Dedifferentiated amniotic fluid mesenchymal stem cell (primary cell): ENCODE results near the gene SRPK3.
"Not testable (repeated sequence)": the region's sequence is repeated elsewhere in the genome, so short reads cannot be mapped to it uniquely, and the experiment has no call there.

Experiments
- DNase-seq: peaks from one replicate; pipeline ENCODE4 v3.0.0-alpha.2; 2016; ENCODE audit errors: extremely low spot score

The SRPK3 gene, protein sequence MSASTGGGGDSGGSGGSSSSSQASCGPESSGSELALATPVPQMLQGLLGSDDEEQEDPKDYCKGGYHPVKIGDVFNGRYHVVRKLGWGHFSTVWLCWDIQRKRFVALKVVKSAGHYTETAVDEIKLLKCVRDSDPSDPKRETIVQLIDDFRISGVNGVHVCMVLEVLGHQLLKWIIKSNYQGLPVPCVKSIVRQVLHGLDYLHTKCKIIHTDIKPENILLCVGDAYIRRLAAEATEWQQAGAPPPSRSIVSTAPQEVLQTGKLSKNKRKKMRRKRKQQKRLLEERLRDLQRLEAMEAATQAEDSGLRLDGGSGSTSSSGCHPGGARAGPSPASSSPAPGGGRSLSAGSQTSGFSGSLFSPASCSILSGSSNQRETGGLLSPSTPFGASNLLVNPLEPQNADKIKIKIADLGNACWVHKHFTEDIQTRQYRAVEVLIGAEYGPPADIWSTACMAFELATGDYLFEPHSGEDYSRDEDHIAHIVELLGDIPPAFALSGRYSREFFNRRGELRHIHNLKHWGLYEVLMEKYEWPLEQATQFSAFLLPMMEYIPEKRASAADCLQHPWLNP

DNA sequence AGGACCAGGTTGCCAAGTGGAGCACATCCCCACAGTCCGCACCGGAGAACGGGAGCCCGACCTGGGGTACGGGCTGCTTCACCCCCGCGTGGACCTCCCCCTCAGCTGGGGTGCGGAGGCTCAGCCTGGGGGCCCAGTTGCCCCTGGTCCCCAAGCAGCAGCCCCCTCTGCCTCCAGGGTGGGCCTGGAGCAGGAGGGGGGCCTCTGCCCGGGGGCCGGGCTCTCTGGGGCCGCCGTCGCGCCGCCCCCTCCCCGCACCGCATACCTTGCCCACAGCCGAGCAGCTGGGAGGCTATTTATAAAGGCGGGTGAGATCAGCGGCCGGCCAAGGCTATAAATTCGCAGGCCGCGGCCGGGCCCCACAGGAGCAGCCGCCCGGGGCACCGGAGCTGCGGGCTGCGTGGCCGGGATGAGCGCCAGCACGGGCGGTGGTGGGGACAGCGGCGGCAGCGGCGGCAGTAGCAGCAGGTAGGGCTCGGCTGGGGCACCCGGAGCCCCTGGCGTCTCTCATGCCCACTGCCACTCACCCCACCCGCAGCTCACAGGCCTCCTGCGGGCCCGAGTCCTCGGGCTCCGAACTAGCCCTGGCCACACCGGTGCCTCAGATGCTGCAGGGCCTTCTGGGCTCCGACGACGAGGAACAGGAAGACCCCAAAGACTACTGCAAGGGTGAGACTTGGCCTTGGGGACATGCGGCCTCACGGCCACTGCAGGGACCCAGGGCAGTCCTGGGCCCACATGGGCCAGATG is at the start of gene SRPK3:
TSS of gene SRPK3 (plus strand) at position 364 of the 750 bp plus-strand sequence. CDS start at position 410, 46 bp downstream.
- no peak for DNase-seq

DNA sequence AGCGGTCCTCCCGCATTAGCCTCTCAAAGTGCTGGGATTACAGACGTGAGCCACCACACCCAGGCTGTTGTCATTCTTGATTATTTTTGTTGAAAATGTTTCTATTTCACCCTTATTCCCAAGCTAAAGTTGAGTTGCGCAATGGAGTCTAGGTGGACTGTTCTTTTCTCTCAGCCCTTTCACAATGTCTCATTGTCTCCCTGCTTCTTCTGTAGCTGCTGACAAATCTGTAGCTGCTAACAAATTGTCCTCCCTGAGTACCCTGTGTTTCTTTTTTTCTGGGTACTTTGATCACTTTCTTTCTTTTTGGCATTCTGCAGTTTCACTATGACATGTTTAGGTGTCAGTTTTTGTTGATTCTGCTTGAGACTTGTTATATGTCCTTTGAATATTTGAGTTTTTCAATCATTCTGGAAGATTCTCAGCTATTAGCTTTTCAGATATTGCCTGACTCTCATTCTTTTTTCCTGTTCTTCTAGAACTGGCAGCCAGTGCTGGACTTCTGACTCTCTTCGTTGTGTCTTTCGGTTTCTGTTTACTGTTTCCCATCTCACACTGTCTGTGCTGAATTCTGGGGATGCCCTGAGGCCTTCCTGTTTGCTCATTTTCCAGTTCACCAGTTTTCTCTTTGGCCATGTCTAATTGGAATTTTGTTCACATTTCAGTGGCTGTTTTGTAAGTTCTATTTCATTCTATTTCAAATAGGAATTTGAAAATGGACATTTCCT is 49.6 kb upstream of the SRPK3 start:
- DNase-seq: no peak

DNA sequence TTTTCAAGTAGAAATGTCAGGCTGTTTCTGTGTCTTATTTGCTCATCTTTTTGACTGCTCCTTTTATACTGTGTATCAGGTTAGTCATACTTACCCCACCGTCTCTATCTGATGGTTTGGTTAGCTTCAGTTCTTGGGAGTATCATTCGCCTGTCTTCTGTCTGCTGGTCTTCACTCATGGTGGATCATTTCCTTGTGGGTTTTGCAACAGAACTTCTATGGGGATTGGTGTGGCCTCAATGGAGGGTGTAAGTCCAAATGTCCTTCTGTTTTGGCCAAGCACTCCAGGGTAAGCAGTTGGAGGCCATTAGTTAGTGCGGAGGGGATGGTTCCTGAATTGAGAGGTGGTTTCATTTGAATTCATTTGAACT is 49.0 kb upstream of the SRPK3 start:
- no peak for DNase-seq

DNA sequence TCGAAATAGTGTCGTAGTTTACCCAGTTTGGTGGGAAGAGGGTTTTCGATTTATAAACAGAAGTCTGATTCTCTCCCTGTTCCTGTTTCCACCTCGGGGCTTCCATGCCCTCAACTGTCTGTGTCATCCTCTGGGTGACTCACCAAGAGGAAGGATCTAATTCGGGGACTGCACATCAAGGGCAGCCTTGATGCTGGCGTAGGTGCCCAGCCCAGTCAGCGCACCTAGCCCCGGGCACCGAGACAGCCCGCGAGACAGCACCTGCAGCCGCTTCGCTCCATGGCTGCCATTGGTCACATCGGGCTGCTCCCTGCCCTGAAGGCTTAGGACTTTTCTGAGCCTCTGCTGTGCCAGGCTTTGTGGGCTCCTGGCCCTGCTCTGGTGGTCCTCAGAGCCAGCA is 48.4 kb upstream of the SRPK3 start:
- no peak for DNase-seq

DNA sequence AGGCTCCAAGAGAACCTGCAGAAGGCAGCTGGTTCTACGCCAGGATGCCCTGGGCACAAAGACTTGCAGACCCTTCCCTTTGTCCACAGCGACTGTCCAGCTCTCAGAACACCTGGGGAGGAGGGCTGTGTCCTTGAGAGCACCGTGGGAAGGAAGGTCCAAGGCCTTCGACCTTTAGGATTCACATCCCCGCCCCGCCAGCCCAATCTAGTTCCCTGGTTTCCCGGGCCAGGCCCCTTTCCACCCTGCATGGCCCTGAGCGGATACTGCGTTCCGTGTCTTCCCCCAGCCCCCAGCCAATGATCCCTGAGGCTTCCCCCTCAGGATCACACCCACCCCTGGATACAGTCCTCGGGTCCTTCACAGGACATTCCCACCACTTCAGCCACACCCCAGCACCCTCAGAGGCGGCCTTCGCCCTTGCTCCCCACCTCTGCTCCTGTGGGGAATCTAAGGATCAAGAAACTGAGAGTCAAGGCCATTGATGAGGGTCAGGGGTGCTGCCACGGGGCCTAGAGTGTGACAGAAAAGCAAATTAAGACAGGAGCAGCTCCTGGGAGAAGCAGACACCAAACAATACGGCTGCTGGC is 47.1 kb upstream of the SRPK3 start:
- no peak for DNase-seq

DNA sequence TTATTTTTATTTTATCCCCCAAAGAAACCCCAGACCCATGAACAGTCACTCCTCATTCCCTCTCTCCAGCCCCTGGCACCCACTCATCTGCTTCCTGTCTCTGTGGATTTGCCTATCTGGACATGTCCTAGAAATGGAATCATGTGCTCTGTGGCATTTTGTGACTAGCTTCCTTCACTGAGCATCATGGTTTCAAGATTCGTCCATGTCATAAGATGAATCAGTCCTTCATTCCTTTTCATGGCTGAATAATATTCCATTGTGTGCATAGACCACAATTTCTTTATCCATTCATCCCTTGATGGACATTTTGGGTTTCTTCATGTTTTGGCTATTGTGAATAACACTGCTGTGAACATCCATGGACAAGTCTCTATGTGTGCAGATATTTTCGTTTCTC is 46.0 kb upstream of the SRPK3 start:
- no peak for DNase-seq

DNA sequence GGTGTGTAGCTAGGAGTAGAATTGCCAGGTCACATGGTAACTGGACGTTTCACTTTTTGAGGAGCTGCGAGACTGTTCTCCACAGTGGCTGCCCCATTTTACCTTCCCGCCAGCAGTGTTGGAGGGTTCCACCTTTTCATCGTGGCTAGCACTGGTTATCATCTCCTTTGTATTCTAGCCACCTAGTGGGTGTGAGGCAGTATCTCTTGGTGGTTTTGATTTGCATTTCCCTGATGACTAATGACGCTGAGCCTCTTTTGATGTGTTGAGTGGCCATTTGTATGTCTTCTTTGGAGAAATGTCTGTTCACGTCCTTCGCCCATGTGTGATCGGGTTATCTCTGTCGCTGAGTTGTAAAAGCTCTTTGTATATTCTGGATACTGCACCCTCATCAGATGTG is 45.6 kb upstream of the SRPK3 start:
- DNase-seq: no peak

DNA sequence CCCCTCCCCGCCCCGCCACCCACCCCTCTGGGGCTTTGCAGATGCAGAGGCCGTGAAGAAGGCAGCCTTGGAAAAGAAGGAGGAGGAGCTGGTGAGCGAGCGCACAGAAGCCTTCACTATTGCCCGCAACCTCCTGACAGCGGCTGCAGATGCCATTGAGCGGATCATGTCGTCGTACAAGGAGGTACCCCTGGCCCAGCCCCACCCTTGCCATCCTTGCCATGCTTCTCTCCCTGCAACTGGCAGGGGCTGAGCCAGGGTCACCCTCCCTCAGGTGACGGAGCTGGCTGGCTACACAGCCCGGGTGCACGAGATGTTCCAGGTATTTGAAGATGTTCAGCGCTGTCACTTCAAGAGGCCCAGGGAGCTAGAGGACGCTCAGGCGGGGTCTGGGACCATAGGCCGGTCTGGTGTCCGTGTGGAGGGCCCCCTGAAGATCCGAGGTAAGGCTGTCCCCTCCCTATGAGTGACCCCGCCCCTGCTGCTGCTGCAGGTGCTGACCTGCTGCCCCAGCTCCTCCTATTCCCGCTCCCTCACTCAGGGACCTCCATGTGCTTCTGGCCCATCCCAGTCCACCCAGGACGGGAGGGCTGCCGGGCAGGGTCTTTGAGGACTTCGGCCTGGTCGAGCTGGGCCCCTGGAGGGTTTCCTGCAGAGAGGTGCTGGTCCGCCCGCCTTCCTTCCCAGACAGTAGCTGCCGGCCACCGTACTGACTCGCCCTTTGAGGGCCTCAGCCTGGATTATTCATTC is 44.6 kb upstream of the SRPK3 start:
- DNase-seq: no peak

DNA sequence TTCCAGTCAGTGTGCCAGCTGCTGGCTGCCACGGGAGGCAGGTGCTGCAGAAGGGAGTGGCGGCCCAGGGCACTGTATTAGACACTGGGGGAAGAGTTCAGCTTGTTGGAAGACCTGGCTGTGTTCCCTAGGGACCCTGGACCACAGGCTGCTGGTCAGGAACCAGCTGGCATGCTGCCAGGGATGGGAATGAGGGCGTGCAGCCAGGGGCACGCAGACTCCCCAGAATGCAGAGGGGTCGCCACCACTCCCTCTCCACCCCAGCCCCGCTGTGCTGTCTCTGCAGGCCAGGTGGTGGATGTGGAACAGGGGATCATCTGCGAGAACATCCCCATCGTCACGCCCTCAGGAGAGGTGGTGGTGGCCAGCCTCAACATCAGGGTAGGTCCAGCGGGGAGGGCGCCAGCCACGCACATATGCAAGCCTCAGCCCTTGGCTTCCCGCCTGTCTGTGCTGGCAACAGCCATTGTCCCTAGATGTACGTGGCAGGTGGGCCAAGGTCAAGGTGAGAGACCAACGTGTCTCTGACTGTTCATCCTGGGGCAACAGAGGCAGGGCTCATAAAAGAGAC is 43.9 kb upstream of the SRPK3 start:
- DNase-seq: no peak

DNA sequence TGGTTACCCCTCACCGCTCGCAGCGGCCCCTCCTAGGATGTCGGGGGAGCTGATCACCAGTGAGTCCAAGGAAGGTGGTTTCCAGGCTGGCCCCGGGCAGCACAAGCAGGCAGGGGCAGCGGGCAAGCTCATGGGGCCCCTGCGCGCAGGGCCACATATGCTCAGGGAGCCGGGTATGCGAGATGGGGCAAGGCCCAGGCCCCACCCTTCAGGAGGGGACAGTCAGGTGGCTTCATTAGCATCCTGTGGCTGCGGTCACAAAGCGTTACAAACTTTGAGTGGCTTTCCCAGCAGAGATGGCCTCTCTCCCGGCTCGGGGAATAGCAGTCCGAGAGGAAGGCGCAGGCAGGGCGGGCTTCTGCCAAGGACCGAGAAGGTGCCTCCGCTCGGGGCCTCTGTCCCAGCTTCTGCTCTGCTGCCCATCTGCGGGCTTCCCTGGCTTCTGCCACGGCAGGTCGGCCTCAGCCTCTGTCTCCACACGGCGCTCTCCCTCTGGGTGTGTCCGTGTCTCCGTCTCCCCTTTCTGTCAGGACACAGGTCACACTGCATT is 42.7 kb upstream of the SRPK3 start:
- no peak for DNase-seq

DNA sequence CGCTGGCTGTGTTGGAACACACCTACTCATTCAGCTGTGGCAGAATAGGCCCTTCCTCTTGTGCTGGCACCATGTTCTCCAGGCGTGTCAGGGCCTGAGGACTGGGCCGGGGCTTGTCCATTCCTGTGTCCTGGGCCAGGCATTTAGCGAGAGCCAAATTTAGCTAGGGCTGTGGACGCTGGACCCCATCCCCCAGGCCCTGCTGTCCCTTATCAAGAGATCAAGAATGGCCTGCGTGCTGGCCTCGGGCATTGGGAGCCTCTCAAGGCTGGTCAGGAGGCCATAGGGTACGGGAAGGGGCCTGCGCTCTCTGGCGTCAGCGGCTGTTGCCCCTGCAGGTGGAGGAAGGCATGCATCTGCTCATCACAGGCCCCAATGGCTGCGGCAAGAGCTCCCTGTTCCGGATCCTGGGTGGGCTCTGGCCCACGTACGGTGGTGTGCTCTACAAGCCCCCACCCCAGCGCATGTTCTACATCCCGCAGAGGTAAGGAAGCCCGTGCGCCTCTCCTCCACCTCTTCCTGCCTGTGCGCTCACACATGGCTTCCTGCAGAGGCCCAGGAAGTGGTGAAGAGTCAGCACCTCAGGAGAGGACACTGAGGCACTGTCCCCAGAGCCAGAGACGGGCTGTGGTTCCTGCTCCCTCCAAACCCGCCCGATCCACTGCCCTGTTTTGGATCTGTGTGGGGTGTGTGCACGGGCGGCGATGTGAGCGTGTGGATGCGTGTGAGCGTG is 40.9 kb upstream of the SRPK3 start:
- DNase-seq: no peak

DNA sequence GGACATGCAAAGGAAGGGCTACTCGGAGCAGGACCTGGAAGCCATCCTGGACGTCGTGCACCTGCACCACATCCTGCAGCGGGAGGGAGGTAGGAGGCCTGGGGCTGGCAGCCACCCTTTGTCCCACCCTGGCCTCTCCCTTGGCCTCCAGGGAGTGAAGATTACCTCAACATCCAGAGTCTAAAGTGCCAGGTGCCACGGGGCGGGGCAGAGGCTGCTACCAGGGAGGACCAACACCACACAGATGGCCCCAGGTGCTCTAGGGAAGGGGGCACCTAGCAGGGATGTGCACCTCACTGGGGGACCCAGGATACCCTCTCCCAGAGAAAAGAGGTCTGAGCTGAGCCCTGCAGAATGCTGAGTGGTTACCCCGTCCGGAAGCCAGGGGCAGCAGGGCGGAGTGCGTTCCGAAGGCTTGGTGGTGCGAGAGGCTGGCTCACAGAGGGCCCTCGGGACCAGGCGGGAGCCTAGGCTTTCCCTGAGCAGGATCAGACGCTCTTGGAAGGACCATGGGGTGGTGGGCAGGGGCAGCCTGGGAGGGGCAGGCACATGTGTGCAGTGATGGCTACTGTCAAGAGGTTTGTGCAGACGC is 40.1 kb upstream of the SRPK3 start:
- DNase-seq: no peak

DNA sequence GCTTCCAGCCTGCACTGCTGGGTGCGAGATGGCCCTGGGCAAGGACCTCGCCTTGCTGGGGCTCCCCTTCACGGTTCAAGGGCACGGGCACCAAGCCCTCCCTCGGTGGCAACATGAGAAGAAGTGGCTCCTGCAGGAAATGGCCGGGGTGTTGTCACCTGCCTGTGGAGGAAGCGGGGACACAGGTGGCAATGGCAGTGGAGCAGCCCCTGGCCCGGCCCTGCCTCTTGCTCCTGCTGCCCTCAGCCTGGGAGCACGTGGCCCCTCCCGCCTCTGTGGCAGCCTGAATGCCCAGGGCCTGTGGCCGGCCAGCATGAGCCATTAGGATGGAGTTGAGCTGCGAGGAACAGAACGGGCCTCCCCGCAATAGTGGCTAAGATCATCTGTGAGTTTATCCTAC is 39.4 kb upstream of the SRPK3 start:
- no peak for DNase-seq

DNA sequence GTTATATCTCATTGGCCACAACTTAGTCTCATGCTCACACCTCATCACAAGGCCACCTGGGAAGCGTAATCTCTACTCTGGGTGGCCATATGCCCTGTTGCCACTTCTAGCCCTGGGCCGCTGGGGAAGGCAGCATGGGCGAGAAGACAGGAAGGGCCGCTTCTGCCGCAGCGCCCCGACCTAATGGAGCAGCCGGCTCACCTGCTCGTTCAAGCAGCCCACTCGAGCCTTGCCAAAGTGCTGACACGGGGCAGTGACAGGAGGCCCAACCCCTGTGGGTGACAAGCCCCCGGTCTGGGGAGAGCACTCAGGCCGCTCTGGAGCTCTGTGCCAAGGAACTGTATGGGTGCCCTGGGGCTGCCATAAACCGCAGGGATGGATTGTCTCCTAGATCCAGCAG is 38.7 kb upstream of the SRPK3 start:
- DNase-seq: not testable (repeated sequence)

DNA sequence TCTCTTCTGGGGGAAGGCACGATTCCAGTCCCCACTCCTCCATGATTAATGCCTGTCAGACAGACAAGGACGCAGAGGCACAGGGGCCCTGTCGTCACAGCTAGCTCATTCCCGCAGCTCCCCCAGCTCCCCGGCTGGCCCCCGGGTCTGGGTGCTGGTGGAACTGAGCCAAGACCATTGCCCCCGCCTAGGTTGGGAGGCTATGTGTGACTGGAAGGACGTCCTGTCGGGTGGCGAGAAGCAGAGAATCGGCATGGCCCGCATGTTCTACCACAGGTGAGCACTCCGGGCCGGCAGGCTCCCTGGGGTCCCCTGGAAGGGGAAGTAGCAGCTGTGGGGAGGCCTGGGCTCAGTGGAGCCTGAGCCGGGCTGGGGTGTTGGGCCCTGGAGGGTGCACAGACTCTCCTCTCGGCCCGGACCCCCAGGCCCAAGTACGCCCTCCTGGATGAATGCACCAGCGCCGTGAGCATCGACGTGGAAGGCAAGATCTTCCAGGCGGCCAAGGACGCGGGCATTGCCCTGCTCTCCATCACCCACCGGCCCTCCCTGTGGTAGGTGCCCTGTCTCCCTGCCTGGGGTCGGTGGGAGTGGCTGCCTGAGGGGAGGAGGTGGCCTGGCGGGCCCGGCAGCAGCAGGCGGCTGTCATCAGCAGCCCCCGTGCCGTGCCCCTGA is 37.9 kb upstream of the SRPK3 start:
- DNase-seq: not testable (repeated sequence)

DNA sequence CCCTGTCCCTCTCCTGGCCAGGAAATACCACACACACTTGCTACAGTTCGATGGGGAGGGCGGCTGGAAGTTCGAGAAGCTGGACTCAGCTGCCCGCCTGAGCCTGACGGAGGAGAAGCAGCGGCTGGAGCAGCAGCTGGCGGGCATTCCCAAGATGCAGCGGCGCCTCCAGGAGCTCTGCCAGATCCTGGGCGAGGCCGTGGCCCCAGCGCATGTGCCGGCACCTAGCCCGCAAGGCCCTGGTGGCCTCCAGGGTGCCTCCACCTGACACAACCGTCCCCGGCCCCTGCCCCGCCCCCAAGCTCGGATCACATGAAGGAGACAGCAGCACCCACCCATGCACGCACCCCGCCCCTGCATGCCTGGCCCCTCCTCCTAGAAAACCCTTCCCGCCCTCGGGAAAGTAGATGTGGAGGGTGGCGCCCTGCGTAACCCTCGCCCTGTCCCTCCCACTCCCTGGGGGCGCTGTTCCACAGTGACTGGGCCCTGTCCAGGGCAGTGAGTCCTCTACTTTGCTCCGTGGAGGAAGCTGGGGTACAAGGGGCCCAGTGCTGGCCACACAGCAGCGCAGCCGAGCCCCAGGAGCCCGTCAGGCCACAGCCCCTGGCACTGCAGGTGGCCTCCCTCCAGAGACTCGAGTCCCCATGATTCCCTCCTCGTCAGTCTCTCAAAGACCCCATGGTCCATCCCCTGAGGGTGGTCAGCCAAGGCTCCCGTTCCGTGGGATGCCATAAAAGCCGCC is 37.2 kb upstream of the SRPK3 start:
- not testable (repeated sequence) for DNase-seq

DNA sequence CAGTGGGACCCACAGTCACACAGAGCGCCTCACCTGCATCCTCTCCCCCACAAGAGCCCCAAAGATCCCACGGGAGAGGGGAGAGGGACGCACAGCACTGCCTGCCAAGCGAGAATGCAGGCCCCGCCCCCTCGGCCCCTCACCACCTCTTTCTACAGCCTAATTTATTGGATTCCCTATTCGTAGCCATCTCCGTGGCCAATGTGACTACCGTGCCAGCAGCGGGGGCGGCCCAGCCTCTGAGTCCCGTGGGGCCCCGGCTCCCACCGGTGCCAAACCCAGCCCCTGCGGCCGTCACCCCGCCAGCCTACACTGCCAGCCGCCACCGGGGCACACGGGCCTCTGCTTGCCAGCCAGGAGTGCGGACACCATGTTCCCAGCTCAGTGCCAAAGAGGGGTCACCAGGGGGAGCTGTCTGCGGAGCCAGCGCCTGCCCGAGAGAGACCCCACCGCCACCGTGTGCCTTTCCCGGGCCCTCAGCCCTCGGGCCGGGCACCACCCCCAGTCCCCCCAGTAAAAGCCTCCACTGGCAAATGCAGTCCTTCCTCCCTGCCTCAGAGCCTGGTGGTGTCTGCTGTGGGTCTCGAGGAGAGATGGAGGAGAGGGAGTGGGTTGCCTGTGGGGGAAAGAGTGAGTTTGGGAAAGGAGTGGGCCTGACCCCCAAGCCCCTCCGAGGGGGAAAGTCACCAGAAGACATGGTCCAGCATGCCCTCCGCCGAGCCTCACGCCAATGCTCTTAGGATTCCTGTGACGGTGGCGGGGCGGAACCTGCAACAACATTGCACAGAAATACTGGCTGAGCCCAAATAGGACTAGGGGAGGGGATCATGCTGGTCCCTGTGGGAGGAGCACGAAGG is 36.4 kb upstream of the SRPK3 start:
- DNase-seq: no peak
